ENCODE measurements around the gene PRKCE. TPM values are rescaled to one million over a fixed set of nuclear protein-coding genes. Genes with fewer than 3 reads are reported as not detected.

PRKCE gene
- total RNA-seq, 1 donor from 2014 or later, result 85.0 TPM

DNA sequence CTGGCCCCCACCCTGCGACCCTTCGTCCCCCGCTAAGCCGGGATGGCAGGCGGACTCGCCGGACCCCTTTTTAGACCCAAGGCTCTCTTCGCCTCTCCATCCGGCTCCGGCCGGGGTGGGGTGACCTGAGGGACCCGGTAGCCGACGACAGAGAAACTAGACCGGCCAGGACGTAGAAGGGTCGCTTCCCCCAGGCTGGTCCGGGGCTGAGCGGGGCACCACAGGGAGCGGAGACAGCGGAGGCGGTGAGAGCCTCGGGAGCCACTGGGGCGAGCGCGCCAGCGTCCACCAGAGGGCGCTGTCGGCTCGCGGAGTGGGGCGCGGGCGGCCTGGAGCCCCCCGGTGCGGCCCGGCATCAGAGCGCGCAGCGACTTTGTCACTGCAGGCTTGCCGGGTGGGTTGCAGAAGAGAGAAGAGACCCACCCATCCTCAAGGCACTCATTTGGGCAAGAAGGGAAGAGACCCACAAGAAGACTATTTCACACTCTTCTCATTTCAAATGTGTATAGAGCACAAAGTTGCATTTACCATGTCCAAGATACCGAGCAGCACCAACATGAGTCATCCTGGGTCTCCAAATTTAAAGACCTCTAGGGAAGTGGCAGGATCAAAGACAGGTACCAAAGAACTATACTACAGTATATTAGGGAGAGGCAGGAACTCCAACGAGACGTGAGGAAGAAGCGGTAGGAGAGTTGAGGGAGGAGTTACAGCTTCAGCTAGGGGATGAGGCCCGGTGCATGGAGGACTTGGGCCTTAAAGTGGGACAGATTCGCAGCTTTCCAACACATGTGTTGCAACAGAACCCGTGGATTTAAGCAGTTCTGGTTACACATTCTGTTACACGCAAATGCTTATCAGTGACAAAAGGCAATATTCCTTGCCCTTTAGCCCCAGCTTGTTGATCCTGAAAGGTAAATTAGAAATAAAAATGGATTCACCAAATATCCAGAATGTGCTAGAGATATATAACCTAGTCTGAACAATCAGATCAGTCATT is 7.6 kb upstream of the PRKCE start:
- Histone ChIP-seq H3K27me3 (ENCODE audit: low read depth) (peaks cover 7% of the 10 kb centered on the region), H3K9me3 (no peaks in the 10 kb centered on the region), H3K4me3 (peak overlapping the region; percentile 63), H3K27ac (peak overlapping the region; percentile 47), H3K4me1 (peaks cover 25% of the 10 kb centered on the region), H3K36me3 (no peaks in the 10 kb centered on the region)
- DNase-seq (peak; percentile 82), ATAC-seq (peak; percentile 98 to 99)
- TF ChIP-seq, protein P1, sequence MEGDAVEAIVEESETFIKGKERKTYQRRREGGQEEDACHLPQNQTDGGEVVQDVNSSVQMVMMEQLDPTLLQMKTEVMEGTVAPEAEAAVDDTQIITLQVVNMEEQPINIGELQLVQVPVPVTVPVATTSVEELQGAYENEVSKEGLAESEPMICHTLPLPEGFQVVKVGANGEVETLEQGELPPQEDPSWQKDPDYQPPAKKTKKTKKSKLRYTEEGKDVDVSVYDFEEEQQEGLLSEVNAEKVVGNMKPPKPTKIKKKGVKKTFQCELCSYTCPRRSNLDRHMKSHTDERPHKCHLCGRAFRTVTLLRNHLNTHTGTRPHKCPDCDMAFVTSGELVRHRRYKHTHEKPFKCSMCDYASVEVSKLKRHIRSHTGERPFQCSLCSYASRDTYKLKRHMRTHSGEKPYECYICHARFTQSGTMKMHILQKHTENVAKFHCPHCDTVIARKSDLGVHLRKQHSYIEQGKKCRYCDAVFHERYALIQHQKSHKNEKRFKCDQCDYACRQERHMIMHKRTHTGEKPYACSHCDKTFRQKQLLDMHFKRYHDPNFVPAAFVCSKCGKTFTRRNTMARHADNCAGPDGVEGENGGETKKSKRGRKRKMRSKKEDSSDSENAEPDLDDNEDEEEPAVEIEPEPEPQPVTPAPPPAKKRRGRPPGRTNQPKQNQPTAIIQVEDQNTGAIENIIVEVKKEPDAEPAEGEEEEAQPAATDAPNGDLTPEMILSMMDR (IDR thresholded peaks at IDR 0.05), result peak; percentile 98
- intact Hi-C loops (cut with DNase I), result loop anchor here (10.0 kb wide), 1 partner anchor 131 kb away; no protein-coding TSS in a partner anchor

DNA sequence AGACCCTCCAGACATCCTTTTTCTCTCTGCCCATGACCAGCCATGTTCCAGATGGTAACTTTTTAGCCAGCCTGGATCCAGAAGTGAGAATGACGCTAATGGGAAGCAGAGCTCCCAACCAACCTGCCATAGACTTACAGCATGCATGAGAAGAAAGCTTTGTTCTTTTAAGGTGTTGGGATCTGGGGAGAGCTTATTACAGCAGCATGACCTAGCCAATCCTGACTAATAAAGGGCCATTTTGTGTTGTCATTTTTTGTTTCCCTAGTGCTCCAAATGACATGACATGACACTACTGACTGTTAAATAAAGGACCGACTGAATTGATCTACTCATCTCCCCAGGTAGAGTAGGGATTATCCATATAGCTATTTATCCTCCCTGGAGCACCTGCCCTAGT is 5.2 kb upstream of the PRKCE start:
- H3K36me3 ChIP-seq, result no peaks in the 10 kb centered on the region
- H3K27me3 ChIP-seq (ENCODE audit: low read depth), result peaks cover 7% of the 10 kb centered on the region
- DNase-seq (no peak), ATAC-seq (no peak)
- no peak overlapping the region for H3K4me3 ChIP-seq
- H3K27ac ChIP-seq, result no peak overlapping the region
- no peaks in the 10 kb centered on the region for H3K9me3 ChIP-seq
- intact Hi-C loops (cut with DNase I), result loop anchor here (5.0 to 10.0 kb wide), 2 partner anchors 129 to 291 kb away; no protein-coding TSS in a partner anchor
- TF ChIP-seq, protein P1 (IDR thresholded peaks at IDR 0.05), result no peak
- H3K4me1 ChIP-seq, result peaks cover 34% of the 10 kb centered on the region

DNA sequence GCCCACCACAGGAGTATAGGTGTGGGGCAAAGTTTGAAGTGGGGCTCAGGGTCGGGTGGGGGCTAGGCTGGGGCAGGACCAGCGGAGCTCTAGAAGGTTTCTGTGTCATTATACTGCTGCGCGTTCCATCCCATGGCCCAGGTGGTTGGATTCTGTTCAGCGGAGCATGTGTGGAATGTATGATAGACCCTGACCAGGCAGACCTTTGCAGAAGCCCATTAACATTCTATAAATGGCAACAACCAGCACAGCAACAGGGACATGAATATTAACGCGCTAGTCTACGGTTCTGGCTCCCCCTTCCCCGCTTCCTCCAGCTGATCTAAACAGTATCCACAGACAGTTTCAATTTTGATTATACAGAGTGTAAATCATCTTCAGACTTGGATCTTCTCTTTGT is 4.1 kb upstream of the PRKCE start:
- ATAC-seq (no peak), DNase-seq (no peak)
- Histone ChIP-seq H3K27me3 (ENCODE audit: low read depth) (peaks cover 6% of the 10 kb centered on the region), H3K9me3 (no peaks in the 10 kb centered on the region), H3K4me3 (no peak overlapping the region), H3K27ac (no peak overlapping the region), H3K36me3 (no peaks in the 10 kb centered on the region), H3K4me1 (peaks cover 37% of the 10 kb centered on the region)
- intact Hi-C loops (cut with DNase I), result loop anchor here (5.0 to 10.0 kb wide), 2 partner anchors 127 to 290 kb away; no protein-coding TSS in a partner anchor
- TF ChIP-seq, protein P1 (IDR thresholded peaks at IDR 0.05), result no peak

DNA sequence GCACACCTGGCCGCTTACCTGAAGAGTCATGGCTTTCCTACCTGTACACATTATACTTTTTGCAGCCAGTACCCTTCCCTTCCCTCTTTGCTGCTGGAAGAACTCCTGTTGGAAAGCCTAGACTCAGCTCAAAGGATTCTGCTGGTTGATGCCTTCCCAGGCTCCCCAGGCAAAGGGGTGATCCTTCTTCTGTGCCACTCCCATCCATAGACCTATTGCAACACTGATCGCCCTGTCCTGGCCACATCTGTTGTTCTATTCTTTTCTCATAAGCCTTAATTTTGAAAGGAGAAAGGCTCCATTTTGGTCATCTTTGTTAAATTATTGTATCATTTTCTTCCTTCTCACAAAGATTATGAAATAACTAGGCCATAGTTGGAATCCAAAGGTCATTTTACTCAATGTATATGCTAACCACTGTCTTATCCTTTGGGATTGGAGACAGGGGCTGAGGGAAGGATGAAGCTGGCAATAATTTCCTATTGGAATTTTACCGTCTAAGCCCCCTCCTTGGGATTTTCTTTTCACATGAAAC is 3.4 kb upstream of the PRKCE start:
- intact Hi-C loops (cut with DNase I), result loop anchor here (5.0 to 10.0 kb wide), 2 partner anchors 127 to 289 kb away; no protein-coding TSS in a partner anchor
- no peaks in the 10 kb centered on the region for H3K36me3 ChIP-seq
- DNase-seq (no peak), ATAC-seq (no peak)
- H3K4me3 ChIP-seq, result no peak overlapping the region
- H3K27me3 ChIP-seq (ENCODE audit: low read depth), result no peaks in the 10 kb centered on the region
- H3K27ac ChIP-seq, result no peak overlapping the region
- H3K9me3 ChIP-seq, result no peaks in the 10 kb centered on the region
- peaks cover 43% of the 10 kb centered on the region for H3K4me1 ChIP-seq
- TF ChIP-seq, protein P1 (IDR thresholded peaks at IDR 0.05), result no peak

DNA sequence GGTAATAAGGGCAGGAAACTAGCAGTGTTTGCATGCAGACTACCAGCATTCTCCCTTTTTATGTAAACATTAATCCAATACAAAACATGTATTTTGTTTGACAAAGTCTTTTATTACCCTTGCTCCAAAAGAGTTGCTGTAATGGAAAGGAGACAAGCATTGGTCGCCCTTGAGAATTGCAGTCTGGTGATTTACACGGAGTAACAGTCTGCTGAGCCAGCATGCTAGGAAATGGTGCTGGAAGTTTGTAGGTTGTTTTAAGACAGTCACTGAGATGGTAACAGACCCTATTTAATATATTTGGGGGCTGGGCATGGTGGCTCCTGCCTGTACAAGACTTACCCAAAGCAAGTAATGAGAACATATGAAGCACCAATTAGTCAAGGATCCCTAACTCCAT is 2.8 kb upstream of the PRKCE start:
- Histone ChIP-seq H3K9me3 (no peaks in the 10 kb centered on the region), H3K4me3 (no peak overlapping the region), H3K4me1 (peaks cover 43% of the 10 kb centered on the region), H3K36me3 (no peaks in the 10 kb centered on the region), H3K27ac (no peak overlapping the region), H3K27me3 (ENCODE audit: low read depth) (no peaks in the 10 kb centered on the region)
- TF ChIP-seq, protein P1 (IDR thresholded peaks at IDR 0.05), result no peak
- intact Hi-C loops (cut with DNase I), result loop anchor here (5.0 to 10.0 kb wide), 2 partner anchors 126 to 289 kb away; no protein-coding TSS in a partner anchor
- no peak for ATAC-seq
- no peak for DNase-seq
